ENCODE measurements around the gene SLC12A6. TPM values are rescaled to one million over a fixed set of nuclear protein-coding genes. Genes with fewer than 3 reads are reported as not detected.
A peak's percentile ranks its signal among the peaks of the same experiment; 100 is the strongest.

Gene SLC12A6
- total and polyA plus RNA-seq, 2 of the 13 experiments (the other 11 are each of a cell fraction or from before 2014, with no cell fraction given): 15.2 to 30.1 TPM

DNA sequence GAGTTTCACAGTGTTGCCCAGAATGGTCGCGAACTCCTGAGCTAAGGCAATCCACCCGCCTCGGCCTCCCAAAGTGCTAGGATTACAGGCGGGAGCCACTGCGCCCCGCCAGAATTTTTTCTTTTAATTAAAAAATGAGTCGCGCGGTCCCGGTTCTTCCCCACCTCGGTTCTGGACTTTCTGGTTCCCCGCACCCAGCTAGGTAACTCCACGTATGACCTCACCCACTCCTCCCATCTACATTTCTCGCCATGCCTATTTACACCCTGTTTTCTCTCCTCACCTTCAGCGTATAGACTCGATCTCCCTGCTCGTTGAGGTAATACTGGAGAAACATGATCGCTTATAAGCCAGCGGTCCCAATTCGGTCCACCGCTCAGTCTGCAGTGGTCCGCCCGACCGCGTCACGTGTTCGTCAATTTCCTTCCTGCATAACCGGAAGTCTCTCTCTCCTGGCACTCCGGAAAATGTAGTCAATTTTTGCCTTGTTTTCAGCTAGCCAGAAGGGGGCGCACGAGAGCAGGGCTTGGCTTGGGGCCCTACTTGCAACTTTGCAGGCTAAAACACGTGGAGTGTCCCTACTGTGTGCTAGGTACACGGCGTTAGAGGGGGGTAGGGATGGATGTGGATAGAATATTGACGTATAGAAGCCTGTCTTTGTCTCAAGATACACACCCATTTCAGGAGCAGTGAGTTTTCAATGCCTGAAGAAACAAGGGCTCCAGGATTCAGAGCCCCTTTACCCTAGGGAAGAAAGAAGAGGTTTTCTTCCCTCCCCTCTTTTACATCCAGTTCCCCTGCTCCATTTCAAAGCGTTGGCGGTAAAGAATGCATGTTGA is 5.4 kb upstream of the SLC12A6 start, which contains the start of the genes NOP10 and NUTM1 (continued):
- TF ChIP-seq, protein P1, sequence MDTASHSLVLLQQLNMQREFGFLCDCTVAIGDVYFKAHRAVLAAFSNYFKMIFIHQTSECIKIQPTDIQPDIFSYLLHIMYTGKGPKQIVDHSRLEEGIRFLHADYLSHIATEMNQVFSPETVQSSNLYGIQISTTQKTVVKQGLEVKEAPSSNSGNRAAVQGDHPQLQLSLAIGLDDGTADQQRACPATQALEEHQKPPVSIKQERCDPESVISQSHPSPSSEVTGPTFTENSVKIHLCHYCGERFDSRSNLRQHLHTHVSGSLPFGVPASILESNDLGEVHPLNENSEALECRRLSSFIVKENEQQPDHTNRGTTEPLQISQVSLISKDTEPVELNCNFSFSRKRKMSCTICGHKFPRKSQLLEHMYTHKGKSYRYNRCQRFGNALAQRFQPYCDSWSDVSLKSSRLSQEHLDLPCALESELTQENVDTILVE (CRISPR knock-in tag; IDR thresholded peaks at IDR 0.05): peak; percentile 71; the same call in 1 of the 2 replicates
- TF ChIP-seq ZFYVE20 (CRISPR knock-in tag; IDR thresholded peaks at IDR 0.05; ENCODE audit: borderline replicate concordance, low read depth): no peak
- no peak for TF ChIP-seq ZNF879 (CRISPR knock-in tag; IDR thresholded peaks at IDR 0.05)
- TF ChIP-seq MAF1 (CRISPR knock-in tag; IDR thresholded peaks at IDR 0.05; ENCODE audit: borderline replicate concordance): no peak
- TF ChIP-seq, protein P2, sequence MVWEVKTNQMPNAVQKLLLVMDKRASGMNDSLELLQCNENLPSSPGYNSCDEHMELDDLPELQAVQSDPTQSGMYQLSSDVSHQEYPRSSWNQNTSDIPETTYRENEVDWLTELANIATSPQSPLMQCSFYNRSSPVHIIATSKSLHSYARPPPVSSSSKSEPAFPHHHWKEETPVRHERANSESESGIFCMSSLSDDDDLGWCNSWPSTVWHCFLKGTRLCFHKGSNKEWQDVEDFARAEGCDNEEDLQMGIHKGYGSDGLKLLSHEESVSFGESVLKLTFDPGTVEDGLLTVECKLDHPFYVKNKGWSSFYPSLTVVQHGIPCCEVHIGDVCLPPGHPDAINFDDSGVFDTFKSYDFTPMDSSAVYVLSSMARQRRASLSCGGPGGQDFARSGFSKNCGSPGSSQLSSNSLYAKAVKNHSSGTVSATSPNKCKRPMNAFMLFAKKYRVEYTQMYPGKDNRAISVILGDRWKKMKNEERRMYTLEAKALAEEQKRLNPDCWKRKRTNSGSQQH (CRISPR knock-in tag; IDR thresholded peaks at IDR 0.05; ENCODE audit: low read depth): no peak; the same call in 1 of the 2 replicates
- no peak for TF ChIP-seq TSC22D2 (CRISPR knock-in tag; IDR thresholded peaks at IDR 0.05; ENCODE audit: borderline replicate concordance)
- TF ChIP-seq, protein P3, sequence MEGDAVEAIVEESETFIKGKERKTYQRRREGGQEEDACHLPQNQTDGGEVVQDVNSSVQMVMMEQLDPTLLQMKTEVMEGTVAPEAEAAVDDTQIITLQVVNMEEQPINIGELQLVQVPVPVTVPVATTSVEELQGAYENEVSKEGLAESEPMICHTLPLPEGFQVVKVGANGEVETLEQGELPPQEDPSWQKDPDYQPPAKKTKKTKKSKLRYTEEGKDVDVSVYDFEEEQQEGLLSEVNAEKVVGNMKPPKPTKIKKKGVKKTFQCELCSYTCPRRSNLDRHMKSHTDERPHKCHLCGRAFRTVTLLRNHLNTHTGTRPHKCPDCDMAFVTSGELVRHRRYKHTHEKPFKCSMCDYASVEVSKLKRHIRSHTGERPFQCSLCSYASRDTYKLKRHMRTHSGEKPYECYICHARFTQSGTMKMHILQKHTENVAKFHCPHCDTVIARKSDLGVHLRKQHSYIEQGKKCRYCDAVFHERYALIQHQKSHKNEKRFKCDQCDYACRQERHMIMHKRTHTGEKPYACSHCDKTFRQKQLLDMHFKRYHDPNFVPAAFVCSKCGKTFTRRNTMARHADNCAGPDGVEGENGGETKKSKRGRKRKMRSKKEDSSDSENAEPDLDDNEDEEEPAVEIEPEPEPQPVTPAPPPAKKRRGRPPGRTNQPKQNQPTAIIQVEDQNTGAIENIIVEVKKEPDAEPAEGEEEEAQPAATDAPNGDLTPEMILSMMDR (CRISPR knock-in tag; IDR thresholded peaks at IDR 0.05): peak; percentile 98
- TF ChIP-seq ZEB1 (IDR thresholded peaks at IDR 0.05; ENCODE audit: insufficient replicate concordance, low read depth): no peak
- peak; percentile 53; the same call in 1 of the 2 replicates for TF ChIP-seq ZNF746 (CRISPR knock-in tag; IDR thresholded peaks at IDR 0.05)
- TF ChIP-seq, protein P4, sequence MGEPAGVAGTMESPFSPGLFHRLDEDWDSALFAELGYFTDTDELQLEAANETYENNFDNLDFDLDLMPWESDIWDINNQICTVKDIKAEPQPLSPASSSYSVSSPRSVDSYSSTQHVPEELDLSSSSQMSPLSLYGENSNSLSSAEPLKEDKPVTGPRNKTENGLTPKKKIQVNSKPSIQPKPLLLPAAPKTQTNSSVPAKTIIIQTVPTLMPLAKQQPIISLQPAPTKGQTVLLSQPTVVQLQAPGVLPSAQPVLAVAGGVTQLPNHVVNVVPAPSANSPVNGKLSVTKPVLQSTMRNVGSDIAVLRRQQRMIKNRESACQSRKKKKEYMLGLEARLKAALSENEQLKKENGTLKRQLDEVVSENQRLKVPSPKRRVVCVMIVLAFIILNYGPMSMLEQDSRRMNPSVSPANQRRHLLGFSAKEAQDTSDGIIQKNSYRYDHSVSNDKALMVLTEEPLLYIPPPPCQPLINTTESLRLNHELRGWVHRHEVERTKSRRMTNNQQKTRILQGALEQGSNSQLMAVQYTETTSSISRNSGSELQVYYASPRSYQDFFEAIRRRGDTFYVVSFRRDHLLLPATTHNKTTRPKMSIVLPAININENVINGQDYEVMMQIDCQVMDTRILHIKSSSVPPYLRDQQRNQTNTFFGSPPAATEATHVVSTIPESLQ (CRISPR knock-in tag; conservative IDR thresholded peaks at IDR 0.05): no peak
- no peak for TF ChIP-seq ZNF501 (CRISPR knock-in tag; IDR thresholded peaks at IDR 0.05)
- peak; percentile 79 for TF ChIP-seq GABPA (IDR thresholded peaks at IDR 0.05; ENCODE audit: low read depth, low read length)
- TF ChIP-seq GABPA (CRISPR knock-in tag; IDR thresholded peaks at IDR 0.05; ENCODE audit: low read depth): peak; percentile 98
- no peak for TF ChIP-seq HNRNPL (IDR thresholded peaks at IDR 0.05; ENCODE audit: low read depth, low read length)
- peak; percentile 97 for TF ChIP-seq POLR2G (IDR thresholded peaks at IDR 0.05; ENCODE audit: low read depth, low read length)
- no peak for TF ChIP-seq ZFP62 (CRISPR knock-in tag; IDR thresholded peaks at IDR 0.05)
- TF ChIP-seq PAF1 (CRISPR knock-in tag; IDR thresholded peaks at IDR 0.05): no peak
- TF ChIP-seq, protein P5, sequence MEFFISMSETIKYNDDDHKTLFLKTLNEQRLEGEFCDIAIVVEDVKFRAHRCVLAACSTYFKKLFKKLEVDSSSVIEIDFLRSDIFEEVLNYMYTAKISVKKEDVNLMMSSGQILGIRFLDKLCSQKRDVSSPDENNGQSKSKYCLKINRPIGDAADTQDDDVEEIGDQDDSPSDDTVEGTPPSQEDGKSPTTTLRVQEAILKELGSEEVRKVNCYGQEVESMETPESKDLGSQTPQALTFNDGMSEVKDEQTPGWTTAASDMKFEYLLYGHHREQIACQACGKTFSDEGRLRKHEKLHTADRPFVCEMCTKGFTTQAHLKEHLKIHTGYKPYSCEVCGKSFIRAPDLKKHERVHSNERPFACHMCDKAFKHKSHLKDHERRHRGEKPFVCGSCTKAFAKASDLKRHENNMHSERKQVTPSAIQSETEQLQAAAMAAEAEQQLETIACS (CRISPR knock-in tag; IDR thresholded peaks at IDR 0.05): no peak
- no peak for TF ChIP-seq ZNF558 (CRISPR knock-in tag; IDR thresholded peaks at IDR 0.05; ENCODE audit: borderline replicate concordance)
- TF ChIP-seq, protein P6, sequence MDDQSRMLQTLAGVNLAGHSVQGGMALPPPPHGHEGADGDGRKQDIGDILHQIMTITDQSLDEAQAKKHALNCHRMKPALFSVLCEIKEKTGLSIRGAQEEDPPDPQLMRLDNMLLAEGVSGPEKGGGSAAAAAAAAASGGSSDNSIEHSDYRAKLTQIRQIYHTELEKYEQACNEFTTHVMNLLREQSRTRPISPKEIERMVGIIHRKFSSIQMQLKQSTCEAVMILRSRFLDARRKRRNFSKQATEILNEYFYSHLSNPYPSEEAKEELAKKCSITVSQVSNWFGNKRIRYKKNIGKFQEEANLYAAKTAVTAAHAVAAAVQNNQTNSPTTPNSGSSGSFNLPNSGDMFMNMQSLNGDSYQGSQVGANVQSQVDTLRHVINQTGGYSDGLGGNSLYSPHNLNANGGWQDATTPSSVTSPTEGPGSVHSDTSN (CRISPR knock-in tag; IDR thresholded peaks at IDR 0.05; ENCODE audit: borderline replicate concordance): no peak

All from HepG2 (cell line).